NOMO-1 (cell line): ENCODE measurements around the gene SIGLEC9.
"Not testable (repeated sequence)": the region's sequence is repeated elsewhere in the genome, so short reads cannot be mapped to it uniquely, and the experiment has no call there.

Experiments used
- DNase-seq, 2 experiments: peaks; one replicate each; lab custom pipeline; 2025; ENCODE audit not compliant: unreplicated experiment in 2 of 2; lab: John Stamatoyannopoulos, UW

The SIGLEC9 gene

GRCh38 chr19:51142809-51143475, 18.2 kb downstream of the SIGLEC9 start:
- DNase-seq: not testable (repeated sequence)

GRCh38 chr19:51143486-51143885, 18.8 kb downstream of the SIGLEC9 start:
- DNase-seq: no peak

GRCh38 chr19:51144482-51145045, 19.9 kb downstream of the SIGLEC9 start:
- no peak for DNase-seq

- no peak for DNase-seq
Measured at GRCh38 chr19:51145916-51146493, 21.3 kb downstream of the SIGLEC9 start.

GRCh38 chr19:51146751-51147150, 22.0 kb downstream of the SIGLEC9 start:
- DNase-seq: no peak

GRCh38 chr19:51147663-51148062, 23.0 kb downstream of the SIGLEC9 start:
- DNase-seq: no peak

- DNase-seq: peak in 1 of 2 experiments; percentile 81
Measured at GRCh38 chr19:51148580-51148979, 23.9 kb downstream of the SIGLEC9 start.

- DNase-seq: no peak
Measured at GRCh38 chr19:51150627-51151026, 25.9 kb downstream of the SIGLEC9 start.

GRCh38 chr19:51156710-51157109, 32.0 kb downstream of the SIGLEC9 start:
- no peak for DNase-seq

- DNase-seq: no peak
Measured at GRCh38 chr19:51157265-51157664, 32.6 kb downstream of the SIGLEC9 start.

- DNase-seq: peak; percentile 38 to 46
Measured at GRCh38 chr19:51158474-51159129, 33.9 kb downstream of the SIGLEC9 start.

- no peak for DNase-seq
Measured at GRCh38 chr19:51159656-51160055, 35.0 kb downstream of the SIGLEC9 start.

GRCh38 chr19:51161266-51161665, 36.6 kb downstream of the SIGLEC9 start:
- no peak for DNase-seq

GRCh38 chr19:51161867-51162496, 37.3 kb downstream of the SIGLEC9 start:
- no peak for DNase-seq

- no peak for DNase-seq
Measured at GRCh38 chr19:51163257-51163656, 38.6 kb downstream of the SIGLEC9 start.

GRCh38 chr19:51164215-51164614, 39.5 kb downstream of the SIGLEC9 start:
- no peak for DNase-seq

- DNase-seq: peak; percentile 37 to 64
Measured at GRCh38 chr19:51166846-51167490, 42.3 kb downstream of the SIGLEC9 start.

- no peak for DNase-seq
Measured at GRCh38 chr19:51168564-51169282, 44.0 kb downstream of the SIGLEC9 start.

- DNase-seq: peak; percentile 33 to 65
Measured at GRCh38 chr19:51169283-51169918, 44.7 kb downstream of the SIGLEC9 start.

GRCh38 chr19:51172223-51172622, 47.5 kb downstream of the SIGLEC9 start:
- DNase-seq: no peak
